ENCODE results near the gene LAMTOR3. TPM values are rescaled to one million over a fixed set of nuclear protein-coding genes. Genes with fewer than 3 reads are reported as not detected.

Gene LAMTOR3
- total and polyA plus RNA-seq, 2 donors (not counting 3 experiments of a cell fraction or from before 2014, with no cell fraction given), result 25.3 to 31.0 TPM

DNA sequence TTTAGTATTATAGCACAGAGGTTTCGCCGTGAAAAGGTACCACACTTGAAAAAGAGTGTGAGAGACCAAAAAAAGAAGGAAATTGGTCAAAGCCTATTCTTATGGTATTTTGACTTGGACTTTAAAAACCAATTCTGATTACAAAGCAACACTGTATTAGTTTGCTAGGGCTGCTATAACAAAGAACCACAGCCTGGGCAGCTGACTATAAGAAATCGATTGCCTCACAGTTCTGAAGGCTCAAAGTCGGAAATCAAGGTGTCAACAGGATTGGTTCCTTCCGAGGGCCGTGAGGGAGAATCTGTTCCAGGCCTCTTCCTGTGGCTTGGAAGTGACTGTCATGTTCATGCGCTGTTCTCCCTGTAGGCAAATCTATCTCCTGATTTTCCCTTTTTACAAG is 59.7 kb downstream of the LAMTOR3 start:
- FAIRE-seq, result no peak
- Histone ChIP-seq H3K36me3 (ENCODE audit: control insufficient read depth in 2 of 2, extremely low read depth in 1 of 2, insufficient read depth in 2 of 2, low read length in 2 of 2) (no peaks in the 10 kb centered on the region), H3K9me1 (replicated peaks; ENCODE audit: control insufficient read depth, extremely low read depth, insufficient read depth, low read length) (no peaks in the 10 kb centered on the region), H4K20me1 (replicated peaks; ENCODE audit: control insufficient read depth, extremely low read depth, insufficient read depth, low read length) (no peaks in the 10 kb centered on the region), H3K4me2 (ENCODE audit: insufficient read depth, low read length) (no peak overlapping the region), H2AFZ (ENCODE audit: low read depth, low read length) (no peak overlapping the region), H3K27ac (ENCODE audit: insufficient read depth, low read depth, low read length) (no peak overlapping the region), H3K79me2 (ENCODE audit: control insufficient read depth, insufficient read depth, low read length) (no peaks in the 10 kb centered on the region), H3K9ac (replicated peaks; ENCODE audit: extremely low read depth, insufficient read depth, low read length) (no peak overlapping the region), H3K27me3 (ENCODE audit: control insufficient read depth in 2 of 2, insufficient read depth in 2 of 2, low read length in 2 of 2) (peaks cover 0 to 2% of the 10 kb centered on the region in 2 experiments), H3K4me3 (replicated peaks in 1 of 3; ENCODE audit: insufficient read depth in 1 of 3, low read depth in 1 of 3, low read length in 3 of 3) (no peak overlapping the region), H3K4me1 (ENCODE audit: control insufficient read depth, extremely low read depth, insufficient read depth, low read length) (no peaks in the 10 kb centered on the region), H3K9me3 (replicated peaks; ENCODE audit: control insufficient read depth, insufficient read depth, low read length) (no peaks in the 10 kb centered on the region)
- no peak for DNase-seq (ENCODE audit: low read depth, low spot score)
- dilution Hi-C loops (cut with MboI; ENCODE audit: extremely low pct_ligation_motif_present, low sequenced_read_pairs) (no loop called here), intact Hi-C loops (cut with micrococcal nuclease) (no loop called here)
- ChIA-PET POLR2A (no interaction called here), CTCF (no interaction called here)
- BruUV-seq (replicated peaks), result no TSS peak
- no peak for TF ChIP-seq GATA2 (IDR thresholded peaks at IDR 0.05; ENCODE audit: insufficient read depth, insufficient read length, low read depth, low read length)
- no peak for TF ChIP-seq POLR2A (IDR thresholded peaks at IDR 0.05; ENCODE audit: low read depth, low read length)
- no peak for TF ChIP-seq FOS (IDR thresholded peaks at IDR 0.05; ENCODE audit: borderline replicate concordance, insufficient read depth, low read length)
- TF ChIP-seq EZH2 (IDR thresholded peaks at IDR 0.05; ENCODE audit: borderline replicate concordance, low read depth, low read length, severe bottlenecking), result no peak
- TF ChIP-seq MYC (IDR thresholded peaks at IDR 0.05; ENCODE audit: low read depth, low read length), result no peak
- no peak for TF ChIP-seq POLR2AphosphoS5 (IDR thresholded peaks at IDR 0.05; ENCODE audit: insufficient read depth, low read depth, low read length)
- no peak for TF ChIP-seq JUN (IDR thresholded peaks at IDR 0.05; ENCODE audit: borderline replicate concordance, insufficient read depth, insufficient read length, low read depth)
- TF ChIP-seq, protein P1, sequence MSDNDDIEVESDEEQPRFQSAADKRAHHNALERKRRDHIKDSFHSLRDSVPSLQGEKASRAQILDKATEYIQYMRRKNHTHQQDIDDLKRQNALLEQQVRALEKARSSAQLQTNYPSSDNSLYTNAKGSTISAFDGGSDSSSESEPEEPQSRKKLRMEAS (IDR thresholded peaks at IDR 0.05; ENCODE audit: insufficient read depth, insufficient read length), result no peak
- TF ChIP-seq, protein P2, sequence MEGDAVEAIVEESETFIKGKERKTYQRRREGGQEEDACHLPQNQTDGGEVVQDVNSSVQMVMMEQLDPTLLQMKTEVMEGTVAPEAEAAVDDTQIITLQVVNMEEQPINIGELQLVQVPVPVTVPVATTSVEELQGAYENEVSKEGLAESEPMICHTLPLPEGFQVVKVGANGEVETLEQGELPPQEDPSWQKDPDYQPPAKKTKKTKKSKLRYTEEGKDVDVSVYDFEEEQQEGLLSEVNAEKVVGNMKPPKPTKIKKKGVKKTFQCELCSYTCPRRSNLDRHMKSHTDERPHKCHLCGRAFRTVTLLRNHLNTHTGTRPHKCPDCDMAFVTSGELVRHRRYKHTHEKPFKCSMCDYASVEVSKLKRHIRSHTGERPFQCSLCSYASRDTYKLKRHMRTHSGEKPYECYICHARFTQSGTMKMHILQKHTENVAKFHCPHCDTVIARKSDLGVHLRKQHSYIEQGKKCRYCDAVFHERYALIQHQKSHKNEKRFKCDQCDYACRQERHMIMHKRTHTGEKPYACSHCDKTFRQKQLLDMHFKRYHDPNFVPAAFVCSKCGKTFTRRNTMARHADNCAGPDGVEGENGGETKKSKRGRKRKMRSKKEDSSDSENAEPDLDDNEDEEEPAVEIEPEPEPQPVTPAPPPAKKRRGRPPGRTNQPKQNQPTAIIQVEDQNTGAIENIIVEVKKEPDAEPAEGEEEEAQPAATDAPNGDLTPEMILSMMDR (IDR thresholded peaks at IDR 0.05; ENCODE audit: extremely low read depth in 1 of 2, insufficient read depth in 1 of 2, low read depth in 1 of 2, low read length in 2 of 2), result no peak
